Fibroblast of lung (primary cell): Measurements from ENCODE around the gene PRUNE2. TPM values are rescaled to one million over a fixed set of nuclear protein-coding genes. Genes with fewer than 3 reads are reported as not detected.
A peak's percentile ranks its signal among the peaks of the same experiment; 100 is the strongest.

Source experiments
- DNase-seq, 2 donors: peaks; one replicate each; pipeline versions ENCODE4 v3.0.0 to v3.0.0-alpha.2; 2010; ENCODE audit warnings: low read depth in 2 of 2
- H2AFZ ChIP-seq: 2 replicates; pipeline ENCODE4 v1.5.1; 2012; ENCODE audit warnings: low read length, control low read depth, inconsistent platforms
- H3K27ac ChIP-seq: 2 replicates; pipeline ENCODE4 v1.5.1; 2011; ENCODE audit warnings: low read length, control low read depth; ENCODE audit not compliant: insufficient read depth
- H3K27me3 ChIP-seq: 2 replicates; pipeline ENCODE4 v1.5.1; 2011; ENCODE audit warnings: mild to moderate bottlenecking, low read length; ENCODE audit not compliant: control insufficient read depth, insufficient read depth
- H3K36me3 ChIP-seq: 2 replicates; pipeline ENCODE4 v1.5.1; 2011; ENCODE audit warnings: low read length; ENCODE audit not compliant: control insufficient read depth, insufficient read depth
- H3K4me1 ChIP-seq: 2 replicates; pipeline ENCODE4 v1.5.1; 2011; ENCODE audit warnings: low read length; ENCODE audit not compliant: control insufficient read depth, insufficient read depth; ENCODE audit errors: extremely low read depth
- H3K4me2 ChIP-seq: 2 replicates; pipeline ENCODE4 v1.5.1; 2011; ENCODE audit warnings: low read length, control low read depth; ENCODE audit not compliant: insufficient read depth; ENCODE audit errors: extremely low read depth
- H3K4me3 ChIP-seq, 4 experiments: fragments of 200-600 bp in 1 of 4; sonication (generic) in 1 of 4; replicated peaks in 1 of 4; 2 replicates each; pipeline ENCODE4 v1.5.1; 2011 to 2016; ENCODE audit warnings: low read length in 4 of 4, low read depth in 3 of 4, mild to moderate bottlenecking in 3 of 4, control low read depth in 2 of 4, inconsistent platforms in 1 of 4, mixed read lengths in 1 of 4; ENCODE audit not compliant: insufficient read depth in 1 of 4; ENCODE audit errors: control extremely low read depth in 1 of 4
- H3K79me2 ChIP-seq: 2 replicates; pipeline ENCODE4 v1.5.1; 2012; ENCODE audit warnings: mild to moderate bottlenecking, low read length, inconsistent platforms; ENCODE audit not compliant: control insufficient read depth, insufficient read depth
- H3K9ac ChIP-seq: 2 replicates; pipeline ENCODE4 v1.5.1; 2011; ENCODE audit warnings: mild to moderate bottlenecking, low read length, control low read depth; ENCODE audit not compliant: insufficient read depth
- H3K9me3 ChIP-seq: 2 replicates; pipeline ENCODE4 v1.5.1; 2012; ENCODE audit warnings: low read depth, low read length; ENCODE audit not compliant: control insufficient read depth, insufficient read depth
- H4K20me1 ChIP-seq: 2 replicates; pipeline ENCODE4 v1.5.1; 2011; ENCODE audit warnings: low read length; ENCODE audit not compliant: control insufficient read depth, insufficient read depth; ENCODE audit errors: extremely low read depth
- EZH2 ChIP-seq: IDR thresholded peaks from 2 replicates; pipeline ENCODE4 v1.5.1; 2012; ENCODE audit warnings: low read length, control low read depth, mild to moderate bottlenecking; ENCODE audit errors: missing control alignments
- polyA plus RNA-seq, 2 donors: library from polyadenylated mRNA; depleted of rRNA in 1 of 2; stranded (reverse) in 1 of 2; unstranded in 1 of 2; fragments of >200 nt; gene quantifications; 2 replicates each; pipeline ENCODE4 v1.2.1, GENCODE V29; 2011 to 2012; ENCODE audit warnings: missing spikeins in 1 of 2
- total RNA-seq: library from RNA; depleted of rRNA; stranded (reverse); fragments of >200 nt; gene quantifications from 2 replicates; pipeline ENCODE4 v1.2.1, GENCODE V29; 2014
- TF ChIP-seq, protein P1 (sequence below), 2 donors: IDR thresholded peaks in 1 of 2; conservative IDR thresholded peaks in 1 of 2; 1 replicate in 1 of 2; 2 replicates in 1 of 2; pipeline ENCODE4 v1.5.1; 2011 to 2012; ENCODE audit warnings: low read length in 2 of 2, control low read depth in 1 of 2, inconsistent platforms in 1 of 2, low read depth in 1 of 2, mild to moderate bottlenecking in 1 of 2

PRUNE2 gene
- total and polyA plus RNA-seq, 2 donors (not counting 1 experiment from before 2014, with no cell fraction given): 5.4 to 95.6 TPM

DNA sequence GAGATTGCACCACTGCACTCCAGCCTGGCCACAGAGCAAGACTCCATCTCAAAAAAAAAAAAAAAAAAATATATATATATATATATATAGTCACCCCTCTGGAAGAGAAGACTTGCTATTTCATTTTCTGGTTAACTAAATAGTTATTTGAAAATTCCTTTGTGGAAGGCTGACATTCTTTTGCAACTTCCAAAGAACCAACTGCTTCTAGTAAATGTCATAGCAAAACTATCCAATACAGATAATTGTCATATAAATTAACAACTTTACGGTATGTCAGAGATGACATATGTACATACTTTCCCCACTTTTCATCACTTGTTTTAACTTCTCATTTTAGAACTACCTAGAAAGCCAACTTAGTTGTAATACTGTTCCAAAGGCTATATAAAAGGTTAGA is 50.9 kb downstream of the PRUNE2 start:
- H3K27ac ChIP-seq: no peak overlapping the region
- no peaks in the 10 kb centered on the region for H4K20me1 ChIP-seq
- no peaks in the 10 kb centered on the region for H3K27me3 ChIP-seq
- H3K9me3 ChIP-seq: no peaks in the 10 kb centered on the region
- no peaks in the 10 kb centered on the region for H3K36me3 ChIP-seq
- H3K79me2 ChIP-seq: no peaks in the 10 kb centered on the region
- no peak overlapping the region for H3K4me3 ChIP-seq
- DNase-seq: no peak
- no peaks in the 10 kb centered on the region for H3K4me1 ChIP-seq
- H2AFZ ChIP-seq: no peak overlapping the region
- no peak overlapping the region for H3K9ac ChIP-seq
- TF ChIP-seq, protein P1, sequence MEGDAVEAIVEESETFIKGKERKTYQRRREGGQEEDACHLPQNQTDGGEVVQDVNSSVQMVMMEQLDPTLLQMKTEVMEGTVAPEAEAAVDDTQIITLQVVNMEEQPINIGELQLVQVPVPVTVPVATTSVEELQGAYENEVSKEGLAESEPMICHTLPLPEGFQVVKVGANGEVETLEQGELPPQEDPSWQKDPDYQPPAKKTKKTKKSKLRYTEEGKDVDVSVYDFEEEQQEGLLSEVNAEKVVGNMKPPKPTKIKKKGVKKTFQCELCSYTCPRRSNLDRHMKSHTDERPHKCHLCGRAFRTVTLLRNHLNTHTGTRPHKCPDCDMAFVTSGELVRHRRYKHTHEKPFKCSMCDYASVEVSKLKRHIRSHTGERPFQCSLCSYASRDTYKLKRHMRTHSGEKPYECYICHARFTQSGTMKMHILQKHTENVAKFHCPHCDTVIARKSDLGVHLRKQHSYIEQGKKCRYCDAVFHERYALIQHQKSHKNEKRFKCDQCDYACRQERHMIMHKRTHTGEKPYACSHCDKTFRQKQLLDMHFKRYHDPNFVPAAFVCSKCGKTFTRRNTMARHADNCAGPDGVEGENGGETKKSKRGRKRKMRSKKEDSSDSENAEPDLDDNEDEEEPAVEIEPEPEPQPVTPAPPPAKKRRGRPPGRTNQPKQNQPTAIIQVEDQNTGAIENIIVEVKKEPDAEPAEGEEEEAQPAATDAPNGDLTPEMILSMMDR (conservative IDR thresholded peaks at IDR 0.05 in 1 of 2, IDR thresholded peaks at IDR 0.05 in 1 of 2; ENCODE audit: low read depth in 1 of 2, low read length in 2 of 2): no peak
- TF ChIP-seq EZH2: no peak
- no peak overlapping the region for H3K4me2 ChIP-seq

DNA sequence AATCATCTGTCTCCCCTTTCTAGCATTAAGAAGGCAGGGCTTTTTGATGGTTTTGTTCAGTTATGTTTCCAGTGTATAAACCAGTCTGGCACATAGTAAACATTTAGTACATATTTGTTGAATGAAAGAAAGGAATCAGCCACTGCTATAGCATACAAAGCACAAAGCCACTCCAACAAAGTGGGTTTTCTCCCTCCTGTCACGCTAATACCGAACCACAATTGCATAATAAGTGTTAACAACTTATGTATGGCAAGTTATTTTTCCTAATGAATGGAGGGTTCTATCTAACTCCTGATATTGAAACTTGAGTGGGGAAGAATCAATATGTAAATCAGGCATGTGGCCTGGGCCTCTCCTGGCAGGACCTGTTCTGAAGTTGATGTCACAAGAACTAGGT is 53.9 kb downstream of the PRUNE2 start:
- no peaks in the 10 kb centered on the region for H4K20me1 ChIP-seq
- H2AFZ ChIP-seq: no peak overlapping the region
- no peaks in the 10 kb centered on the region for H3K27me3 ChIP-seq
- H3K4me1 ChIP-seq: no peaks in the 10 kb centered on the region
- H3K79me2 ChIP-seq: no peaks in the 10 kb centered on the region
- no peak for DNase-seq
- no peak overlapping the region for H3K4me2 ChIP-seq
- H3K4me3 ChIP-seq: no peak overlapping the region
- no peak overlapping the region for H3K27ac ChIP-seq
- no peaks in the 10 kb centered on the region for H3K36me3 ChIP-seq
- TF ChIP-seq, protein P1 (conservative IDR thresholded peaks at IDR 0.05 in 1 of 2, IDR thresholded peaks at IDR 0.05 in 1 of 2; ENCODE audit: low read depth in 1 of 2, low read length in 2 of 2): no peak
- no peak for TF ChIP-seq EZH2
- H3K9me3 ChIP-seq: no peaks in the 10 kb centered on the region
- H3K9ac ChIP-seq: no peak overlapping the region

DNA sequence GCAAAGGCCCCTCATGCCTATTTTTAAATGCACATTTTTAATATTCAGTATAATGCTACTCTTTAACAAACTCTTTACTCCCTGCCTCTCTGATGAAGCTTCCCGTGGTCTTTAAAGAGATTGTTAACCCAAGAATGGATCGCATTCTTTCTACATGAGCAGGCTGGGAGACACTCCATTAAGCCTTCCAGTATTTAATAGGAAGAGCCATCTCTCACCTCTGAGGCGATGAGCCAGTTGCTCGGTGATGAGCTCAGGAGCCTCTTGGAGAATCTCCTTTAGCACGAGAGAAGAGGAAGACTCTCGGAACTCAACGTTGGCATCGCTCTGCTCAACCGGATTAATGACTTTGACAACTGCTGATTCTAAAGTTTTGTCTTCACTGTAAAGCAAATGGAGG is 59.6 kb downstream of the PRUNE2 start:
- no peaks in the 10 kb centered on the region for H3K27me3 ChIP-seq
- H4K20me1 ChIP-seq: no peaks in the 10 kb centered on the region
- TF ChIP-seq EZH2: no peak
- TF ChIP-seq, protein P1 (conservative IDR thresholded peaks at IDR 0.05 in 1 of 2, IDR thresholded peaks at IDR 0.05 in 1 of 2; ENCODE audit: low read depth in 1 of 2, low read length in 2 of 2): no peak
- H3K9ac ChIP-seq: no peak overlapping the region
- no peaks in the 10 kb centered on the region for H3K4me1 ChIP-seq
- H3K27ac ChIP-seq: no peak overlapping the region
- peak in 1 of 2 donors; percentile 45 for DNase-seq
- no peak overlapping the region for H3K4me2 ChIP-seq
- H3K36me3 ChIP-seq: no peaks in the 10 kb centered on the region
- no peaks in the 10 kb centered on the region for H3K9me3 ChIP-seq
- H2AFZ ChIP-seq: no peak overlapping the region
- H3K4me3 ChIP-seq: no peak overlapping the region
- no peaks in the 10 kb centered on the region for H3K79me2 ChIP-seq
